ENCODE results near the gene TMEM88. TPM values are rescaled to one million over a fixed set of nuclear protein-coding genes. Genes with fewer than 3 reads are reported as not detected.
"Not testable (repeated sequence)": the region's sequence is repeated elsewhere in the genome, so short reads cannot be mapped to it uniquely, and the experiment has no call there.

The TMEM88 gene
- total RNA-seq, 1 donor from 2014 or later: 46.8 TPM

DNA sequence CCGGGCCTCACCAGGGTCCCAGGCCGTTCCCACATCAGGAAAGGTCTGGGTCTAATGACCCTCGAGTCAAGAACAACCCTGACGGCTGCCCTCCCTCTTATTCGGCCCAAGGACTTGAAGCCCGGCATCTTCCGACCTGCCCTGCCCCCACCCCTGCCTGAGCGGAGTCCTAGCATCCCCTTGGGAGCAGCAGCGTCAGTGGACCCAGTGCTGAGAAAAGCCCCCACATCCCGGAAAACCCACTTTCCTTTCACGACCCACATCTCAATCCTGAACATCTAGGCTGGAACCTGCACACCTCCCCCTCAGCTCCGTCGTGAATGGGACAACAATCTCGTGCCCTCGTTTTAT lies 769 bp downstream of the TMEM88 start:
- no peak for DNase-seq (ENCODE audit: extremely low read depth, low read depth, low spot score)

DNA sequence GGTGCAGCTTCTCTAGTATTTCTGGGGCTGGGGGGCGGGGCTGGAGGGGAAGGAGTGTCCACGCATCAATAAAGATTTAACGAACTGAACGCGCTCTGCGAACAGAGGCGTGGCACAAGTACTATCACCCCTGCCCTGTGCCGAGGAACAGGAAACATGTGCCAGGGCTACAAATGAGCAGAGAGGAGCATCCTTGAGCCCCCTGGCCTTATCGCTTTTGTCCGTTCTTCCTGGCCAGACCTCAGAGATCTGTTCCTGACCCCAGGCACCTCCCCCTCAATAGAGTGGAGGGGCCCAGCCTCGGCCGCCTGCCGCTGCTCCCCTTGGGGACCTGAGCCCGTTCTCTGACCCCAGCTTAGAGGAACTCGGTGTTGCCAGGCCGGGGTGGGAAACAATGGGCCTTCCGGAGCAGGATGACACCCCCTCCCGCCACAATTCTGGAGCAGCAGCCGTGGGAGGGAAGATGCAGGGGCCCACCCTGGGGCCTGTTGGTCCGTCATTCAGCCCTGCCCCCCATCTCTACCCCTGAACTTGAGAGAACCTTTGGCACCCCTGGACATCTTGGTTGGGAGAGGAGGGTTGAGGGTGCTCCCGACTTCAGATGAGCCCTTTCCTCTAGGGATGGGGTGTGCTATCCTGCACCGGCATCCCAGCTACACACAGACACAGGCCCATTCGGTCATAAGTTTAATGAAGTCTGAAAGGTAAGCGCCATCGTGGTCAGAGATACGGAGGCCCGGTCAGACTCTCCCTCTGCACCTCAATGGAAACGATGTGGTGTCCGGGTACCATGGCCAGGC lies 1.3 kb downstream of the TMEM88 start:
- DNase-seq (ENCODE audit: extremely low read depth, low read depth, low spot score): no peak

DNA sequence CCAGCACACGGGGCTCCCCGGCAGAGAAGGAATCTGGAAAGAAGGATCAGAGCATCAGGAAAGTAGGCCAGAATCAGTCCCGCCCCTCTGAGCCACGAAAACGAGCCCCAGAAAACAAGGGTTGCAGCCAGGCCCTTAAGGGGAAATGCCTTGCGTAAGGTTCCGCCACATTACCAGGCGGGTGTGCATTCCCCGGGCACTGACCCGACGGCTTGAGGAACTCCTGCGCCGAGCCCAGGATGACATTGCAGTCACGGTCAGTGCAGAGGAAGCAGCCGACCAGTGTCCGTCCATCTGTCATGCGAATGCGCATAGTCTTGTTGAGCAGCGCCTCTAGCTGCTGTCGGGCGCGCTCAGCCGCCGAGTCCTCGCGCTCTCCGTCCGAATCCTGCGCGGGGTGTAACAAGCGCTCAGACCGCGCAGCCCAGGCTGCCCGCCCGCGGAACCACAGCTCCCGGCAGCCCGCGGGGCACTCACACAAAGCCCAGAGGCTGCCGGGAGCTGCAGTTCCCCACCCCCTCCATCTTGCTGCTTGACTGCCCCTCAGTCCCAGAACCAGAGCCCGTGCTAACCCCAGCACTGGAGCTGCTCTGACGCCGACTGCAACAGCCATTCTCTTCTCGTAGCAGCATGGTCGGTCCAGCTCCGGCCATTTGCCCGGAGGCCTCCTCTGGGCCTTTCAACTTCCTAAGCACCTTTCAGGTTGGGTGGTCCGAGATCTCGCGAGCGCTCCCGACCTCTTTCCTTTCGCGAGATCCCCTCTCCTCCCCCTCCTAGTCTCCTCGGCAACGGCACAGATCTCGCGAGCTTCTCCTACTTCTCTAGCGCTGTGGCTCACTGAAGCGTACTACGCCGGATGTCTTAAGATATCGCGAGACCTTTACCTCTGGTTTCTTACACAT lies 2.2 kb downstream of the TMEM88 start, which contains the start of gene NAA38:
NAA38 (minus strand) TSS at position 749 of the 902 bp plus-strand sequence; CDS start at position 653, 96 bp downstream.
- peak; percentile 99 for DNase-seq (ENCODE audit: extremely low read depth, low read depth, low spot score)

DNA sequence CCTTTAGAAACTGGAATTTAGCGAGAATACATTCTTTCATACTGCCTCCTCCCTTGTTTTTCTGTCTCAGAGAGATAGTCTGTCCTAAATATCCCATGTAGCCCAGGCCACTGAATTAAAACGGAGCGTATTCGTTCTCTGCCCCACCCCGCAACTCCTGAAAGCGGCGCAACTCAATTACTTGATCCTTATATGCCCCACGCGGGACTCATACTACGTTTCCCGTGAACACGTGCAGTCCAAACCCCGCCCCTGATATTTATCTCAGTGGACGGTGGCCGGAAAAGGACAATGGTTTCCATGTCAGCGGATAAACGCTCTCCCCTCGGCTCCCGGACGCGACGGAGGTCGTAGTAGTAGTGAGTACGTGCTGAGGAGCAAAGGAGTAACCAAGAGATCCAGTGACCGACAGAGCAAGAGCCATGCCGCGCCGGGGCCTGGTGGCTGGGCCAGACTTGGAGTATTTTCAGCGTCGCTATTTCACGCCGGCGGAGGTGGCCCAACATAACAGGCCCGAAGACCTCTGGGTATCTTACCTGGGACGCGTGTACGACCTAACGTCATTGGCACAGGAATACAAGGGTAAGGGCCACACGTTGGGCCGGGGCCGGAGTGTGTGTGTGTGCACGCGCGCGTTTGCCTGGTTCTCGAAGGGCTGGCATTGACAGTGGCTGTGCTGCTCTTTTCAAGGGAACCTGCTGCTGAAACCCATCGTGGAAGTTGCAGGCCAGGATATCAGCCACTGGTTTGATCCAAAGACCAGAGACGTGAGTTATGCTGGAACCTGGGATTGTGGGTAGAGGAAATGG lies 3.1 kb downstream of the TMEM88 start, which contains the start of gene CYB5D1:
CYB5D1 (plus strand) TSS at position 291 of the 809 bp plus-strand sequence; CDS start at position 423, 132 bp downstream.
- no peak for DNase-seq (ENCODE audit: extremely low read depth, low read depth, low spot score)

- DNase-seq (ENCODE audit: extremely low read depth, low read depth, low spot score): no peak
Measured at GRCh38 chr17:7858522-7858810, 3.6 kb downstream of the TMEM88 start.

- DNase-seq (ENCODE audit: extremely low read depth, low read depth, low spot score): no peak
Measured at GRCh38 chr17:7859028-7859427, 4.2 kb downstream of the TMEM88 start.

- DNase-seq (ENCODE audit: extremely low read depth, low read depth, low spot score): no peak
Measured at GRCh38 chr17:7862692-7863437, 8.0 kb downstream of the TMEM88 start.

DNA sequence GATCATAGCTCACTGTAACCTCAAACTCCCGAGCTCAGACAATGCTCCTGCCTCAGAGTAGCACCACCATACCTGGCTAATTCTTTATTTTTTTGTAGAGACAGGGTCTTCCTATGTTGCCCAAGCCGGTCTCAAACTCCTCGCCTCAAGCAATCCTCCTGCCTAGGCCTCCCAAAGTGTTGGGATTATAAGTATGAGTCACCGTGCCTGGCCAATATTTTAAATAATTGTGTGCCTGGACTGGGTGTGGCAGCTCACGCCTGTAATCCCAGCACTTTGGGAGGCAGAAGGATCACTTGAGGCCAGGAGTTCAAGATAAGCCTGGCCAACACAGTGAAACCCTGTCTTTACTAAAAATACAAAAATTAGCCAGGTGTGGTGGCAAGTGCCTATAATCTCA lies 9.5 kb downstream of the TMEM88 start:
- not testable (repeated sequence) for DNase-seq (ENCODE audit: extremely low read depth, low read depth, low spot score)

DNA sequence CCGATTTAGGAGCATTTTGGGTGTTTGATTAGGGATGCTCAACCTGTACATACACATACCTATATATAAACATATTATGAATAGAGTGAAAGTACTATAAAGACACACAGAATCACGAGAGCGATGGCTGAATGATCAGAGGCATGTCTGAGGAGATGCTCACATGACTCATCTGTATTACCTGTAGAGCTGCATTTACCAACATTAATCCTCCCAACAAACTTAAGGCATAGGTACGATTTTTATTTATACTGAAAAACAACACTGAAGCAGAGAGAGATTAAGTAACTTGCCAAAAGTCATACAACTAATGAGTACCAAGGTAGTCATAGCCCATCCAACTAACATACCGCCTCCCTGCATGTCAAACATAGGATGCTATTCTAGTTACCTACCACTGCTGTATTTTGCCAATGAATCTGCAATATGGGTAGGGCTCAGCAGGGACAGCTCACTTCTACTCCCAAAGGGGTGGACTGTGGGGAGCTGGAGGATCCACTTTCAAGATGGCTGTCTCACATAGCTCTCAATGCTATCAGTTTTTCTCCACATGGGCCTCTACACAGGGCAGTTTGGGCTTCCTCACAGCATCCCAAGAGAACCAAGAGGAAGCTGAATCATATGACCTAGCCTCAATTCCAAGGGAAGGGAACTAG lies 10.3 kb downstream of the TMEM88 start:
- DNase-seq (ENCODE audit: extremely low read depth, low read depth, low spot score): no peak

GRCh38 chr17:7867881-7868329 lies 13.0 kb downstream of the TMEM88 start:
- DNase-seq (ENCODE audit: extremely low read depth, low read depth, low spot score): no peak

- no peak for DNase-seq (ENCODE audit: extremely low read depth, low read depth, low spot score)
Measured at GRCh38 chr17:7873051-7873450, 18.2 kb downstream of the TMEM88 start.

DNA sequence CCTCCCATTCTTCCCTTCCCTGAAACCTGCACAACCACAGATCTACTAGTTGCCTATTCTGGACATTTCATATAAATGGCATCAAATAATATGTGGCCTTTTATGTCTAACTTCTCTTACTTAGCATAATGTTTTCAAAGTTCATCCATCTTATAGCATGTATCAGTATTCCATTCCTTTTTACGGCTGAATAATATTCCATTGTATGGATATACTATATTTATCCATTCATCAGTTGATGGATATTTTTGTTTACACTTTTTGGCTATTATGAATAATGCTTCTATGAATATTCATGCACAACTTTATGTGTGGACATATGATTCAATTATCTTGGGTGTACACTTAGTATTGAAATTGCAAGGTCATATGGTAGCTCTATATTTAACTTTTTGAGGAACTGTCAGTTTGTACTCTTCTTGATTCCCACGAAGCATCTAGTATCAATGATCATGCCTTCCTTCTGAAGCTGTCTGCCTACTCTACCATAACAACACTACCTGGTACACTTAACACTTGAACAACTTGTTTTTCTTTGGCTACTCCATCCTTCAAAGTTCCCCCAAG lies 21.0 kb downstream of the TMEM88 start:
- no peak for DNase-seq (ENCODE audit: extremely low read depth, low read depth, low spot score)

- DNase-seq (ENCODE audit: extremely low read depth, low read depth, low spot score): no peak
Measured at GRCh38 chr17:7878234-7878633, 23.4 kb downstream of the TMEM88 start.

DNA sequence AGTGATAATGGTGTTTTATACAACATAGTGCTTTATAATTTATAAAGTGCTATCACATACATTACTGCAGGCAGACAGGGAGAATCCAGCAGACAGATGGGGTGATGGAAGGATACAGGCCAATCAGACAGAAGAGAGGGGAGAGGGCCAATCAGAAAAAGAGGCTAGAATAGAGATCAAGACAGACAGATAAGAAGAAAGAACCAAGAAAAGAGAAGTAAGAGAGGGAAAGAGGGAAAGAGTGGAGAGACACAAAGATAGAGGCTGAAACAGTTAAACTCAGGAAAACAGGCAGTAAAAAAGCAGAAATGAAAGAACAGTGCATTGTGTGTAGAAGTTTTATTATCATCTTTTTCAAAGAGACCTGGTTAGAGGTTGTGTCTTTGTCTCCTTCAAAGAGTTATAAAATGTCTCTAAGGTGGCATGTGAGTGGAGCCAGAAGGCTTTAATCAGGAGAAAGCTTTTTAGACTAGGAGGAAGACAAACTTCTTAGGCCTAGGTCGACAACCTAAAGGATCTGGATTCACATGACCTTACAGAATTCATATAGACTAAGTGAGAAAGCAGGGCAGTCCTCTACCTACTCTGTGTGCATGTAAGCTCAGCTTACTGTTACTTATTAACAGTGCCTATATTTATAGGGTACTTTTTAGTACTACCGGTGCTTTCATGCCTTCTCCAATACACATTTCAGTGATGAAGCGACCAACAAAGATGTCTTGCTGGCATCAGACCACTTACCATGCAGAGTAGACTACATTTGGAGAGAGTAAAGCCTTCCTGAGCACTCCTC lies 25.4 kb downstream of the TMEM88 start:
- DNase-seq (ENCODE audit: extremely low read depth, low read depth, low spot score): no peak

GRCh38 chr17:7881276-7882054 lies 26.6 kb downstream of the TMEM88 start:
- no peak for DNase-seq (ENCODE audit: extremely low read depth, low read depth, low spot score)

GRCh38 chr17:7882068-7882467 lies 27.2 kb downstream of the TMEM88 start:
- no peak for DNase-seq (ENCODE audit: extremely low read depth, low read depth, low spot score)

DNA sequence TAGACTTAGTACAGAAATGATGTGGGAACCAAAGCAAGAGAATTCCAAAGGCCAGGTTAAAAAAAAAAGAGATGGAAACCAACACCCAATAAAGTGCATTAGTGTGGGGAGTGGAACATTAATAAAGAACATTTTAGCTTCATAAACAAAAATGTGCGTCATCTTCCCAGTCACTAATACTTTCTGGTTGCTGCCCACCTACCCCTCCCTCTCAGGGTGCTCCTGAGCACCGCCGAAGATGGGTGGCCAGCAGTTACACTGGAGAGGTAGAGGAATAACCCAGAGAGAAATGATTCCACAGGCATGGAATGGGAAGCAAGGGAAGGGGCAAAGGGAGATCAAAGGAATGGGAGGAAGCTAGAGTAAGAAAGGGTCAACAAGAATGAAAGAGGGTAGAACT lies 27.8 kb downstream of the TMEM88 start:
- DNase-seq (ENCODE audit: extremely low read depth, low read depth, low spot score): no peak

All from glomerular endothelial cell (primary cell).